ENCODE measurements around the gene OGFOD3.

Gene OGFOD3

GRCh38 chr17:82446649-82447048 lies 28.3 kb upstream of the OGFOD3 start:
- H3K27ac ChIP-seq (ENCODE audit: poor library complexity, severe bottlenecking): no peak overlapping the region
- no peak for TF ChIP-seq CTCF (IDR thresholded peaks at IDR 0.05; ENCODE audit: poor library complexity, severe bottlenecking)
- no peaks in the 10 kb centered on the region for H3K9me3 ChIP-seq (ENCODE audit: severe bottlenecking)
- DNase-seq (ENCODE audit: low spot score): no peak
- no peaks in the 10 kb centered on the region for H3K27me3 ChIP-seq (ENCODE audit: insufficient read depth, poor library complexity, severe bottlenecking)
- no peaks in the 10 kb centered on the region for H3K36me3 ChIP-seq (ENCODE audit: low read depth)
- no peak overlapping the region for H3K4me3 ChIP-seq (ENCODE audit: severe bottlenecking)
- ATAC-seq (ENCODE audit: low read depth): no peak
- H3K4me1 ChIP-seq (ENCODE audit: insufficient read depth, poor library complexity, severe bottlenecking): no peaks in the 10 kb centered on the region

DNA sequence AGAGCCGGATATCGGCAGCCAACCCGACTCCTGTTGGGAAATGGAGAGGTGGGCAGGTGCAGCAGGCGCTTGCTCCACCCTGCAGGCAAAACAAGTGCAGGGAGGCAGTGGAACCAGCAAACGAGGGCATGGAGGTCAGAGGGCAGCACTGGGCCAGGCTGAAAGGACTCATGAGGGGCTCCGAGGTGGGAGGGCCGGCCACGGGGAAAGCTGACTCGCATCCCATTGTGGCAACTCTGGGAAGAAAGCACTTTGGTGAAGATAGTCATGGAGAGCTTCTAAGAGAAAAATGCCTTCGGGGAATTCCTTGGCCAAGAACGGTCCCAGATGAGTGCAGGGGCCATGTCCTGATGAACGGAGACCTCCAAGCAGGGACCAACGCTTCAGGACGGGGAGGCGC lies 27.7 kb upstream of the OGFOD3 start:
- no peak for ATAC-seq (ENCODE audit: low read depth)
- no peaks in the 10 kb centered on the region for H3K36me3 ChIP-seq (ENCODE audit: low read depth)
- TF ChIP-seq CTCF (IDR thresholded peaks at IDR 0.05; ENCODE audit: poor library complexity, severe bottlenecking): no peak

GRCh38 chr17:82445542-82445941 lies 27.2 kb upstream of the OGFOD3 start:
- Histone ChIP-seq H3K9me3 (ENCODE audit: severe bottlenecking) (no peaks in the 10 kb centered on the region), H3K36me3 (ENCODE audit: low read depth) (no peaks in the 10 kb centered on the region), H3K4me3 (ENCODE audit: severe bottlenecking) (no peak overlapping the region), H3K4me1 (ENCODE audit: insufficient read depth, poor library complexity, severe bottlenecking) (no peaks in the 10 kb centered on the region), H3K27me3 (ENCODE audit: insufficient read depth, poor library complexity, severe bottlenecking) (no peaks in the 10 kb centered on the region), H3K27ac (ENCODE audit: poor library complexity, severe bottlenecking) (no peak overlapping the region)
- DNase-seq (ENCODE audit: low spot score) (no peak), ATAC-seq (ENCODE audit: low read depth) (no peak)
- no peak for TF ChIP-seq CTCF (IDR thresholded peaks at IDR 0.05; ENCODE audit: poor library complexity, severe bottlenecking)

More for the DNA sequence above, 27.7 kb upstream of the OGFOD3 start:
- H3K27ac ChIP-seq (ENCODE audit: poor library complexity, severe bottlenecking): no peak overlapping the region
- H3K4me1 ChIP-seq (ENCODE audit: insufficient read depth, poor library complexity, severe bottlenecking): no peaks in the 10 kb centered on the region
- no peaks in the 10 kb centered on the region for H3K9me3 ChIP-seq (ENCODE audit: severe bottlenecking)
- H3K27me3 ChIP-seq (ENCODE audit: insufficient read depth, poor library complexity, severe bottlenecking): no peaks in the 10 kb centered on the region
- no peak for DNase-seq (ENCODE audit: low spot score)
- no peak overlapping the region for H3K4me3 ChIP-seq (ENCODE audit: severe bottlenecking)

GRCh38 chr17:82444941-82445521 lies 26.6 kb upstream of the OGFOD3 start:
- H3K27ac ChIP-seq (ENCODE audit: poor library complexity, severe bottlenecking): no peak overlapping the region
- no peak overlapping the region for H3K4me3 ChIP-seq (ENCODE audit: severe bottlenecking)
- DNase-seq (ENCODE audit: low spot score) (no peak), ATAC-seq (ENCODE audit: low read depth) (no peak)
- H3K27me3 ChIP-seq (ENCODE audit: insufficient read depth, poor library complexity, severe bottlenecking): no peaks in the 10 kb centered on the region
- TF ChIP-seq CTCF (IDR thresholded peaks at IDR 0.05; ENCODE audit: poor library complexity, severe bottlenecking): no peak
- no peaks in the 10 kb centered on the region for H3K36me3 ChIP-seq (ENCODE audit: low read depth)
- H3K4me1 ChIP-seq (ENCODE audit: insufficient read depth, poor library complexity, severe bottlenecking): no peaks in the 10 kb centered on the region
- H3K9me3 ChIP-seq (ENCODE audit: severe bottlenecking): no peaks in the 10 kb centered on the region

DNA sequence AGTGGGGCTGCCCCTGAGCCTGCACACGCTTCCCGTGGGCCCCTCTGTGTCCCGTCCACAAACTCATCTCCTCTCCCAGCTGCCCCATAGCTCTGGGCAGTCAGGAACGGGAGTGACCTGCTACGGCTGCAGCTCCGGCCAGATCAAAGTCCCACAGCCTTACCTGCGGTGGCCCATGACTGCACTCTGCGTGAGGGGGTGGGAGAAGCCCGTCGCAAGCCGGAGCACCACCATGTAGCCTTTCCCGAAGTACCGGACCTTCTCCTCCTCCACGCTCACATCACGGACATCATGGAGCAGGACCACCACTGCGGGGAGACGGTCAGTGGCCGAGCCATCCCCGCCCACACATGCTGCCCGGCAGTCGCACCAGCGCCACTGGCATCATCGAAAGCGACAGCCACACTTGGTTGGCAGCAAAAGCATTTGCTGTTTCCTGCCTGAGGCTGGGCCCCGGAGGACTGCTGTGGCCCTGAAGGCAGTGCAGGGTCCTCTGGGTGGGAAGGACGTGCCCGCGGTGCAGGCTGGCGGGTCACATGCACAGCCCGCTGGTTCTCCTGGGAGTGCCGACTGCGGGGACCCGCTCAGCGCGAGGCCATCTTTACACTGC lies 26.0 kb upstream of the OGFOD3 start:
- no peaks in the 10 kb centered on the region for H3K4me1 ChIP-seq (ENCODE audit: insufficient read depth, poor library complexity, severe bottlenecking)

More for the DNA sequence above, 26.0 kb upstream of the OGFOD3 start:
- DNase-seq (ENCODE audit: low spot score) (no peak), ATAC-seq (ENCODE audit: low read depth) (no peak)
- TF ChIP-seq CTCF (IDR thresholded peaks at IDR 0.05; ENCODE audit: poor library complexity, severe bottlenecking): no peak
- Histone ChIP-seq H3K4me3 (ENCODE audit: severe bottlenecking) (no peak overlapping the region), H3K9me3 (ENCODE audit: severe bottlenecking) (no peaks in the 10 kb centered on the region), H3K27me3 (ENCODE audit: insufficient read depth, poor library complexity, severe bottlenecking) (no peaks in the 10 kb centered on the region), H3K27ac (ENCODE audit: poor library complexity, severe bottlenecking) (no peak overlapping the region), H3K36me3 (ENCODE audit: low read depth) (no peaks in the 10 kb centered on the region)
